GM21360 (cell line): ENCODE measurements around the gene LRRC46.

Experiments used
- ATAC-seq: cut with Tn5 transposase; IDR thresholded peaks from one replicate; pipeline ENCODE4 v1.9.1; 2021; ENCODE audit warnings: mild to moderate bottlenecking, moderate library complexity; ENCODE audit not compliant: unreplicated experiment

LRRC46 gene

DNA sequence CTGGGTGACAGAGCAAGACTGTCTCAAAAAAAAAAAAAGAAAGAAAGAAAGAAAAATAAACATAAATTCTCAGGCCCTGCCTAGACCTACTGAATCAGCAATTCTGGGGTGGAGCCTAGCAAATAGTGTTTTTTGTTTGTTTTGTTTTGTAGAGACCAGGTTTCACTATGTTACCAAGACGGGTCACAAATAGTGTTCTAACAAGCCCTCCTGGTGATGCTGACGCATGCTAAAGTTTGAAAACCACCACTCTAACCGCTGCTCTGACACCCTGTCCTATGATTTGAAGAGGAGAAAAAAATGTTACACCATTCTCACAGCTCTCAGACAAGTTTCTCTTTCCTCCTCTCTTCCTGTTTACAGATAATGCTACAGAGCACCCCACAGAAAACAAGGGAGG is 1.6 kb upstream of the LRRC46 start:
- no peak for ATAC-seq

DNA sequence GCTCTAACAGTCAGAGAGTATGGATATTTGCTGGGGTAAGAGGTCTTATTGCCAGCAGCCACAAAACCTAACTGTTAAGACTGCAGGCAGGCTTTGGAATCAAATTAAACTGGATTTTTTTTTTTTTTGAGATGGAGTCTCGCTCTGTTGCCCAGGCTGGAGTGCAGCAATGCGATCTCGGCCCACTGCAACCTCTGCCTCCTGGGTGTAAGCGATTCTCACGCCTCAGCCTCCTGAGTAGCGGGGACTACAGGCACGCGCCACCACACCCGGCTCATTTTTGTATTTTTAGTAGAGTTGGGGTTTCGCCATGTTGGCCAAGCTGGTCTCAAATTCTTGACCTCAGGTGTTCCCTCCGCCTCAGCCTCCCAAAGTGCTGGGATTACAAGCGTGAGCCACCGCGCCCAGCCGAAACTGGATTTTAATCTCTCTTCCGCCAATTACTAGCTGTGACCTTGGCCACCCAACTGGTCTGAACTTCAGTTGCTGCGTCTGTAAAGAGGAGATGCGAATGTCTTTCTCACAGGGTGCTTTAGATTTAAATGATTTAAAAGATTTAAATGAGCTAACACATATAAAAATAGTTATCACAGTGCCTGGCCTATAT is 971 bp upstream of the LRRC46 start:
- ATAC-seq = no peak

DNA sequence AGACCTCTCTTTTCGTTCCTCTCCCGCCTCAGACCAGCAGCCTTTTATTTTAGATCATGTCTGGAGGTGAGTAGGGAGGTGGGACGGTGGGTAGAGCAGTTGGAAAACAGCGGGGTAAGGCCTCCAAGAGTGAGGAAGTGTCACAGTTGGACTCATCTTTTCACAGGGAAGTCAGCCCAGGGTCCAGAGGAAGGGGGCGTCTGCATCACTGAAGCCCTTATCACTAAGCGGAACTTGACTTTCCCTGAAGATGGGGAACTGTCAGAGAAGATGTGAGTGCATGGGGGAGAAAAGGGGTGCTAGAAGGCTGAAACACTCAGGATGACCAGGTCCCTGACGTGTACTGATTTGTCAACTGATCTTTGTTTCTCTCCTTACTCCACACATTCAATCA is 461 bp downstream of the LRRC46 start:
- ATAC-seq = no peak

DNA sequence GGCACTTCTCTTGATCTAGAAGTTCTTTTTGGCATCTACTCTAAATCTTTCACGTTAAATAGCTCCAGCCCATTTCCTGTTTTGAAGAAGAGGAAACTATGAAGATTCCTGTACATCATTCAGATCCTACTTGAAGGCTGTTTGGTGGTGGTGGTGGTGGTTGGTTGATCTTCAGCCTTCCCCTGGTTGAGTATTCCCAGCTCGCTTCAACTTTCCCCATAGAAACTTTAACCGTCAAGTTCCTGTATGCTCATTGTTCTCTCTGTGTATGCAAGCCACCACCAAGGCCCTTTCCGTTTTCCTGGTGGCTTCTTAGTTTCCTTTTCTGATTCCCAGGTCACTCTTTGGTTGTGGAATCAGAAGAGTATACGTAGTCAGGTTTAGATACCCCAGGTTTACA is 3.3 kb downstream of the LRRC46 start:
- no peak for ATAC-seq

DNA sequence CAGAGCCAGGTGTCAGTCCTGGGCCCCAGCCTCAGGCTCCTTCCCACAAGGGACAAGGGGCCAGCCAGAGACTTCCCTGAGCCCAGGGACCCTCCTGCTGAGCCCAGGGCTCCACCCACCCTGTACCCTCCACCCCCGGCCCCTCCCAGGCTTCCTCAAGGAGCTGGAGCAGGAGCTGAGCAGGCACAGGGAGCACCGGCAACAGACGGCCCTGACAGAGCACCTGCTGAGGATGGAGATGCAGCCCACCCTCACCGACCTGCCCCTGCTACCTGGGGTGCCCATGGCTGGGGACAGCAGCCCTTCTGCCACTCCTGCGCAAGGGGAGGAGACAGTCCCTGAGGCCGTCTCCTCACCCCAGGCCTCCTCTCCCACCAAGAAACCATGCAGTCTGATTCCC is 5.1 kb downstream of the LRRC46 start:
- no peak for ATAC-seq

DNA sequence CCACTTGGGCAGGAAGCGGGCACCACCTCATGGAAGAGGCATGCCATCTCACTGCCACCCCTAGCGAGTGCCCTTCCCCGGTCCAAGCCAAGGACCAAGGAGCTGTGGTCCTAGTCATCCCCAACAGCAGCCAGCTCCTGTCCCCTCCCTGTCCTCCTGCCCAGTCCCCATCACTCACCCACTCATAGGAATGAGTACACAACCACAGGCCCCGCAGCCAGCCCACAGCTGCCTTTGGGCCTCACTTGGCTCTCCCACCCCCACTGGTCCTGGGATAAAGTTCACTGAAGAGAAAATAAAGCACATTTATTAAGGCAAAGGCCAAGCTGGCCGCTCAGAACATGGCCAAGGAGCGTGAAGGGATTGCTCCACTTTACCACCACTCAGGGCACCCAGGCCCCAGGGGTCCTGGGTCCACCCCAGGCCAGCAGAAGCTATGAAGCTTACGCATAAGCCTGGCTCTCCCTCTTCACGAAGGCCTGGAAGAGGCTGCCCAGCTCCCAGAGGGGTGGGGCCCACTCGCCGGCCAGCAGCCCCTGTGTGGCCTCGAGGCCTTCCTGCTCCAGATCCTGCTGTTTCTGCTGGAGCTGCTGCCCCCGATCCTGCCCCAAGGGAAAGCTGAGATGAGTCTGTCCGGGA is 6.0 kb downstream of the LRRC46 start:
- no peak for ATAC-seq

DNA sequence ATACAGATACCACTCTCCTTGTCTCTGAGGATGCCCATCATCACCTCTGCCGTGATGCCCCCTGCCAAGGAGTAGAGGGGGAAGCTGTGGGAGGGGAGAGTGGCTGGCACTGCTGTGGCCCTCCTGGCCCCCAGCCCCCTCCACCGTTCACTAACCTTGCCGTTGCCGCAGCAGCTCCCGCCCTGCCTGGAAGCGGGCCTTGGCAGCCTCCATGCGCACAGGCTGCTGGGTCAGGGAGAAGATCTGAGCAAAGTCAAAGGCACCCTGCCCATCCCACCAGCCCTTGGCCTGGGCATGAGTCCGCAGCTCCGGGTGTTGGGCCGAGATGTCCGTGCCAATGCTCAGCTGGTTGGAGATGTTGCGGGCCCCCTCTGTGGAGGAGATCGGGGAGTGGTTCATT is 7.2 kb downstream of the LRRC46 start:
- ATAC-seq = no peak

DNA sequence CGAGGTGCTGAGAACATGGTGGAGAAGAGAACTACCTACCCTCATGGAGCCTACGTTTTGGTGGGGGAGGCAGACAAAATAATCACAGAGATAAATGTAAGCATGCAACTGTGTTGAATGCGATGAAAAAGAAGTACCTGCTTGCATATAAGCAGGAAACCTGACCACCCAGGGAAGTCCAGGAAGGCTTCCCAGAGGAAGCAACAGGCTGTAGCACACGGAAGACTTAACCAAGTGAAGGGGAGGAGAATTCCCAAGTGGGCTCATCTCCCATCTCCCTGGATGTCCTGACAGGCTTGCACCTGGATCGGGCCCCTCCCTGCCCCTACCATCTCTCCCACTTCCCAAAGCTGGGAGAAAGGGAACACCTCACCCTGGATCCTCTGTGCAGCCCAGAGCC is 7.6 kb downstream of the LRRC46 start:
- ATAC-seq = no peak

DNA sequence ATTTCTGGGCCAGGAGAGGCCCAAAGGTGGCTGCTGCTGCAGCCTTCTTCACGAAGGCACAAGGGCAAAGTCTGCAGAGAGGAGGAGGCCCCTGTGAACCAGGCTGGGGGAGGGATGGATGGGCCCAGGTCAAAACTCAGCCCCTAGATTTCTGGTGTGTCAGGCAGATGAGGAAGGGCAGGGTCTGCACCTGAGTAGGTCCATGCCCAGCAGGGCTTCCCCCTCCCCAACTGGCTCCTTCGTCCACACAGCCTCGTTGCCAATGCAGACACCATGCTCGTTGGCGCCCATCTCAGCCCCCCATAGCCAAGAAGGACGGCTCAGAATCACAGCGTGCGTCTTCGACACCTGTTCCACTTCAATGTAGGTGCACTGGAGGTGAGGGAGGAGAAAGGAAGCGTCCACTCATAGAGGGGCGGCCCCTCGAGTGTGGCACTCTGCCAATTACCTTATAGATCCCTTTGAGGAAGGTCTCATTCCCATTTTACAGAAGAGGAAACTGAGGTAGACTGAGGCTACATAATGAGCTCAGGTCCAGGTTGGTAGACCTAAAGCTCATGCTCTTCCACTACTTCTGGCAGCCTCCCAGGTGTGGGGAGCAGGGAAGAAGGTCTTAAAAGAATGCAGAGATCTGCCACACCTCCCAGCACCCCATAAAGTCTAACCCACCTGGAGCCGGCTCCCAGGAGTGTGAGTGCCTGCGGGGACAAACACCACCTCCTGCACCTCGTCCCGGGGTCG is 8.7 kb downstream of the LRRC46 start:
- no peak for ATAC-seq

DNA sequence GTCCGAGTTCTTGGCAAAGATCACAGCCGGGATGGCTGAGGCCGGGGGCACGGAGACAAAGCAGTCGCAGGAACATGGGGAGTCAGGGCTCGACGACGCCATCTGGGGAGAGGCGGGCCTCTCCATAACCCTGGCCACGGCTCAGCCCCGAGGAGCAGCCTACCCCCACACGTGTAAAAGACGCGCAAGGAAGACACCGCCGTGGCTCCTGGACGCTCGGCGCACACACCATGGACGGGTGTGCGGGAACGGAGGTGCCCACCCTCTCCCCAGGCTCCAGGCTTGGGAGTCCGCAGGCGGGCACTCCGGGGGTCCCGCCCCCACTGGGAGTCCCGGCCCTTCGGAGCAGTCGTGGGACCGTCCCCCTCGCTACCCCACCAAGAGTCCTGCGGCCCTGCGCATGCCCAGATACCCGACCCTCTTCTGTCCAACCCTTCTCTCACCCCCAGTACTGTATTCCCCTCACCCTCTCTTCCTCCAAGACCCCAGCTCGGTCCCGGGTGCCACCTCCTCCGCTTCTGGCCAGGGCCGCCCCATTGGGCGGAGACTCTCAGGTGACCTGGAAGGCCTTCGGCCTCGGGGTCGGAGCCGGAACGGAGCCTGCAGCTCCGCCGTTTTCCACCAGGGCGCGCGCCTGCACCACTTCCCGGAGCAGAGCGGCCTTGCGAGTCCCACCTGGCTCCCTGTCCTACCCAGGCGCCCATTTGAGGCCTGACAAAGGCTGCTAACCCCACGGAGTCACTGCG is 9.4 kb downstream of the LRRC46 start, which contains the start of gene SCRN2:
Gene SCRN2, minus strand, starts transcription at position 532 of the 746 bp plus-strand sequence. Its CDS starts 430 bp downstream, at position 102.
- peak; percentile 79 for ATAC-seq

DNA sequence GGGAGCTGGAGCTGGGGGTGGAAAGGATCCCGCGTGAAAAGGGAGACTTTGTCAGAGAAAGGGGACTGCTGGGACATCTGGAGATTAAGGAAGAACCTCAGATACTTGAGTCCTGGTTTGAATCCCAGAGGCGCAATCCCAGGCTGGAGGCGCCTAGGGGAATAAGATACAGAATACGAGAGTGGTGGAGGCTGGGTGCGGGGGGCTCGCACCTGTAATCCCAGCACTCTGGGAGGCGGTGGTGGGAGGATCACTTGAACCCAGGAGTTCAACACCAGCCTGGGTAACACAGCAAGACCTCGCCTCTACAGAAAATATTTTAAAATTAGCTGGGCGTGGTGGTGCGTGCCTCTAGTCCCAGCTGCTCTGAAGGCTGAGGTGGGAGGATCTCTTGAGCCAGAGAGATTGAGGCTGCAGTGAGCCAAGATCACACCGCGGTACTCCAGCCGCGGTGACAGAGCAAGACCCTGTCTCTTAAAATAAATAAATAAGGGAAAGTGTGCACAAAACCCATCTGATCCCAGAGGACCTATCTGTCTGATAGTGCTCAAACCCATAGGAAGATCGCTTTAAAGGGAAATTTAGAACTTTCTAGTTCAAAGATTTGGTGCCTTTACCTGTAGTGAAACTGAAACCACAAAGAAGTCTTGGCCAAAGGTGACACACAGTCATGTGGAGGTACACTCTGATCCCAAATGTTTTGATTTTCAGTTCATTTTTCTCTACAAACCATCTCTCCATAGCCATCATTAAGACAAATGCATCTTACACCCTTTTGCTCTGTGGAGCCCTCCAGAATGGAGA is 10.2 kb downstream of the LRRC46 start:
- ATAC-seq = no peak

DNA sequence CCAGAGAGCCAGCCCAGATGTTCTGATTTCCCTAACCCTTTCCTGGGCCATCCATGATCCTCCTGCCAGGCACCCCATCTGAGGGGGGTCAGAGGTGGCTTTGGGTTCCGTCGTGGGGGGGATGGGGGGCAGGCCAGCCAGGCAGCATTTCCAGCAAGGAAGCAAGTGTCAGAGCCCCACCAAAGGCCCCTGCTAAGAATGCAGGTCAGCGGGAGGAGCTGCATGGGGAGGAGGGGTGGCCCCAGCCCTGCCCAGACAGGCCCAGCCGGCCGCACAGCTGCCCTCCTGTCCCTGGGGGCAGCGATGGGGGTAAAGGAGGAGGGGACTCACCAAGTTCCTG is 11.9 kb downstream of the LRRC46 start:
- ATAC-seq = no peak

DNA sequence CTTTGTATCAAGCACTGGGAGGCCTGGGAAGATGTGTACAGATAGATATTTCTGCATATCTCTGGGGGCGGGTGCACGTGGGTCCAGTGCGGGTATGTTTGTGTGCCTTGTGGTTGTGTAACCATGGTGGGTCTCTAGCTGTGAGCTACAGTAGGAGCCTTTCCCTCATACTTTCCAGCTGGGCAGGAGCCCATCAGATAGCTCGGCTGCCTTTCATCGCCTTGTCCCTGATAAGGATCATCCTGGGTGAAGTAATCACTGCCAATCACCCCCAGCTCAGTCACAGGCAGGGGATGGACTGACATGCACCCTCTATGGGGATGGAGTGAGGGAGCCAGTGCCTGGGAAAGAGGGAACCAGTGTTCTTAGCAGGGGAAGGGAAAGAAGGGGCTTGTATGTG is 12.8 kb downstream of the LRRC46 start:
- no peak for ATAC-seq

DNA sequence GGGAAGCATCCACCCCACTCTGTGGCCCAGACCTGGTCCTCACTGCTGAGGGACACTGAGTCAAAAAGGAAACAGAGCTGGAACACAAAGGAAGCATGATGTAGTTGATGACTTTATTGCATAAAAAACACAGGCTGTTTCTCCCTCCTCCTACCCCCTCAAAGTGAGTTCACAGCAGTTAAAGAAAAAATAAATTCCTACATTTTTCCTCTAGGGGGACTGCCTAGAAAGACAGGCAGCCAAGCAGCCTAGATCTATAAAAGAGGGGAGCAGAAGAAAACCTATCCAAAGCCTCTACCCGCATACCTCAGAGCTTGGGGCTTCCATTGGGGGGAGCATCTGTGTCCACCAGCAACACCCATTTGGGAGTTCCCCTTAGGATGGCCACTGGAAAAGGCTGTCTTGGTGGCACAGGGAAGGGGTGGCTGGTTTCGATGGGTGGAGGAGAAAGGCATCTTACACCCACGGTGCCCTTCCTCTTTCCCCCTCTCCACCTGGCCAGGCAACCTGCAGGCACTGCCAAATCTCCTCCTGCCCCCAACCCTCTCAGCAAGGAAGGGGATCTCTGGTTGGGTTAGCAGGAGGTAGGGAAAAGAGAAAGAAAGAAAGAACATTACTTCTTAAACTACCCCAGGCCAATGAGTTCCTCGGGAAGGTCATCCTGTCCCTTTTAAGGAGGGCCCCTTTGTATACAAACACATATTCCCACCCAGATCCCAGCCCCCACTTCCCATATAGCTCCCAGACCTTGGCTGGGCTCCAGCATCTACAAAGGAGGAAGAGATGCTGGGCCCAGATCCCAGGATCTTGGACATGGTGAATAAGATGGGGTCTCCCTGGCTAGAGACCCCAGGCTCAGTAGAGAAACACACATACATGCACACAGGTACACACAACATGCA is 13.6 kb downstream of the LRRC46 start:
- no peak for ATAC-seq

DNA sequence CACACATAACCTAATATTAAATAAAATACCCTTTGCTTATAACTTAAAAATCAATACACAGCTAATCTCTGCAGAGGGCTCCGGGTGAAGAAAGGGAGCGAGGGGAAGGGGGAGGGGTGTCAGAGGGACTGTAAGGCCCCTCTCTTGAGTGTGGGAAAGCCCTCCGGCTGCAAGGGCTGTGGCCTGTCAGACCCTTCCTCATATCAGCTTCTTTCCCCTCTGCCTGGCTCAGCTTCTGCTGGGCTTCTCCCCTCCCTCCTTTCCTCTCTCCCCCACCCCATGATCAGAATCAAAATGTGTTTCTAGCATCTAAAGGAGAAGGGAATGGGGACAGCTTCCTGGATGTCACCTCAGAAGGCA is 14.2 kb downstream of the LRRC46 start:
- ATAC-seq = no peak

DNA sequence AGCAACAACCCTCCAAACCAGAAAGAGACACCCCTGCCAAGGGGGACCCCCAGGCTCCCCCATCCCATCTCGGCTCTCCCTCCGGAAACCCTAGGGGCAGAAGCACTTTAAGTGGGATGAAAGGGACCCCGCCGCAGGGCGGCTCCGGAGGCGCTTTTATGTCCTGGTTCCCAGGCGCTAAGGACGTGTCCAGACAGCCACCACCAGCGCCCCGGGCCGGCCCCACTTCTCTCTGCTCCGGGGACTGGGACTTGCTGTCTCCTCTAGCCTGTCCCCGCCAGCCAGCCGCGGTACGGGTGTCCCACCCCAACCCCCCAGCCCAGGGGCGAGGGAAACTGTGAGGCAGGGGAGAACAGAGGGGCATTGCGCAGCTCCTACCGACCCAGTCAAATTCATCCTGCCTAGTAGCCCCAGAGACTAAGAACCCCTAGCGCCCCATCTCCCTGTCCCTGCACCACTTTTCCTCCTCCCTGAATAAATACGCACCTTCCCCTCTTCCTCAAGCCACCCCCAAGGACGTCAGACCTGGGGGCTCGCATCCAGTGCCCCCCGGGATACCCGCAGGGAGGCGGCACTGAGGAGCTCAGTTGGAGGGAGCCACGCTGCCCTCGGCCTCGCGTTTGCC is 15.4 kb downstream of the LRRC46 start:
- no peak for ATAC-seq

DNA sequence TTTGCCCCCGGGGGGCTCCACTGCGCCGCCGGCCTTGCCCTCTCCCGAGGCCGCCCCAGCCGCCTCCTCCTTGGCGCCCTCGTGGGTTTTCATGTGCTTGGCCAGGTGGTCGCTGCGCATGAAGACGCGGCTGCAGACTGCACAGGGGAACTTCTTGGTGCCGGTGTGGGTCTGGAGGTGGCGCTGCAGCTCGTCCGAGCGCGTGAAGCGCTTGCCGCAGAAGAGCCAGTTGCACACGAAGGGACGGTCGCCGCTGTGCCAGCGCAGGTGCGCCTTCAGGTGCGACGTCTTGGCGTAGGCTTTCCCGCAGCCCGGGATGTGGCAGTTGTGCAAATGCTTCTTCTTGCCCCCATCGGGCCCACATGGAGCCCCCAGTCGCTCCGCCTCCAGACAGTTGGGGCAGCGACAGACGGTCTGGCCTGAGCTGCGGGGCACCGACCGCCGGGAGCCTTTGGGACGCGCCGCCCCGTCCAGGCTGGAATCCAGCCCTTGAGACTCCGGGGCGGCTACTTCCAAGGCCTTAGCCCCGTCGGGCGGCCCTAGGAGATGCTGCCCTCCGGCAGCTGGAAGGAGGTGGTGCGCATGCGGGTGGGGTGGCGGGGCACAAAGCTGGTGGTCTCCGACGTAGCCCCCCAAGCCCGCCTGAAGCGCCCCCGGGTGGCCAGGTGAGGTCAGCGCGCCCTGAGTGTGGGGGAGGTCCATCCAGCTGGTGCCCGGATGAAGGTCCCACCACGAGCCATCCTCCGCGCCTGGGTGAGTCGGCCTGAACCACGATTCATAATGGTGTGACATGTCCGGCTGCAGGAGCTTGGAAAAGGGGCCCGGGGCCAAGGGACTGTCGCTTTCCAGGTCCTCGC is 16.1 kb downstream of the LRRC46 start:
- ATAC-seq = no peak

DNA sequence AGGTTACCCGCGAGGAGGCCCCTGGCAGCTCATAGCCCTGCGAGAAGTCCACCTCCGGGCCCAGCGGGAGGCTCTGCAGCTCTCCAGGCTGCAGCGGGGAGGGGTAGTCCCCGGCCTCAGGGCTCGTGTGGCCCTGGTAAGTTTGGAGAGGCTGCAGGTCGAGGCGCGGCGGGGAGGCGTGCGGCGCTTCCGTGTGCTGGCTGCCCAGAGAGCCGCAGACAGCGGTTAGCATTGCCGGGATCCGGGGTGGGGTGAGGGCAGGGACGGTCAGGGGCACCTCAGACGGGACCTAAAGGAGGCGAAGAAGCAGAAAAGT is 16.7 kb downstream of the LRRC46 start:
- no peak for ATAC-seq

DNA sequence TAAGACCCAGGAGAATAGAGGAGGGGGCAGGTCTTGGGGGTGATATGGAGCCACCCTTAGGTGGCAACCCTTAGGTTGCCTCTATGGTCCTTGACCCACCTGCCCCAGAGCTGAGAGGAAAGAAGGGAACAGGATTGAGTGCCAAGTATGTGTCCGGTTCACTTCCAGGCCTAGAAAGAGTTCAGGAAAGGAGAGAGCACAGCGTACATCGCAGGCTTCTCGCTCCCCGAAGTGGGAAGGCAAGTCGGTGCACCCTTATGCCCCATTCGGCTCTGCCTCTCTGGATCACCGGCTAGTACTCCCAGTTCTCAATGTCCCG is 18.9 kb downstream of the LRRC46 start:
- ATAC-seq = no peak
